Stimulated activated naive CD4-positive, alpha-beta T cell (primary cell): Measurements from ENCODE around the gene INPP5E.
A peak's percentile ranks its signal among the peaks of the same experiment; 100 is the strongest.

ENCODE experiments used
- DNase-seq, 6 experiments: peaks; one replicate each; lab custom pipeline; 2025; lab: John Stamatoyannopoulos, UW

Gene INPP5E

GRCh38 chr9:136405481-136405880, 34.2 kb downstream of the INPP5E start:
- DNase-seq, result no peak

- DNase-seq, result no peak
These were observed 34.9 kb downstream of the INPP5E start for GRCh38 chr9:136404801-136405136.

GRCh38 chr9:136403915-136404800, 35.5 kb downstream of the INPP5E start:
- DNase-seq, result peak in 1 of 6 experiments; percentile 9

GRCh38 chr9:136403538-136403914, 36.1 kb downstream of the INPP5E start:
- DNase-seq, result peak; percentile 19 to 65 (median 35)

GRCh38 chr9:136402067-136402466, 37.6 kb downstream of the INPP5E start:
- DNase-seq, result no peak

- DNase-seq, result no peak
These were observed 38.3 kb downstream of the INPP5E start for GRCh38 chr9:136401173-136401922.

GRCh38 chr9:136400038-136400834, 39.4 kb downstream of the INPP5E start, which contains the start of gene SNAPC4:
Gene SNAPC4, minus strand, starts transcription at chr9:136400170. Its CDS starts 1,742 bp downstream, at chr9:136398428.
- DNase-seq, result peak; percentile 67 to 87 (median 80)

GRCh38 chr9:136399176-136400037, 40.2 kb downstream of the INPP5E start:
- peak in 2 of 6 experiments; percentile 21 to 26 for DNase-seq

GRCh38 chr9:136398286-136398685, 41.4 kb downstream of the INPP5E start:
- DNase-seq, result no peak

GRCh38 chr9:136397643-136398042, 42.0 kb downstream of the INPP5E start:
- no peak for DNase-seq

GRCh38 chr9:136396219-136396515, 43.5 kb downstream of the INPP5E start:
- DNase-seq, result no peak

- DNase-seq, result no peak
These were observed 44.1 kb downstream of the INPP5E start for GRCh38 chr9:136395345-136396218.

- DNase-seq, result no peak
These were observed 44.7 kb downstream of the INPP5E start for GRCh38 chr9:136395020-136395340.

GRCh38 chr9:136394312-136395019, 45.2 kb downstream of the INPP5E start:
- DNase-seq, result no peak

GRCh38 chr9:136393531-136393930, 46.1 kb downstream of the INPP5E start:
- DNase-seq, result no peak

- DNase-seq, result no peak
These were observed 46.9 kb downstream of the INPP5E start for GRCh38 chr9:136392538-136393449.

GRCh38 chr9:136391737-136392537, 47.7 kb downstream of the INPP5E start:
- no peak for DNase-seq

GRCh38 chr9:136389396-136389795, 50.2 kb downstream of the INPP5E start:
- no peak for DNase-seq
